OCI-LY3 (cell line): Measurements from ENCODE around the gene ANKRD27.

Experiments used
- H2AFZ ChIP-seq: fragments of 200-600, 300-600 bp; shearing (Covaris generic); 2 replicates; pipeline ENCODE4 v1.6.0; 2014; ENCODE audit warnings: antibody characterized with exemption, low read depth, low read length
- H3K27ac ChIP-seq: fragments of 200-600, 300-600 bp; sonication (generic); 2 replicates; pipeline ENCODE4 v1.5.1; 2014; ENCODE audit warnings: mild to moderate bottlenecking, low read length, moderate library complexity, mixed read lengths
- H3K27me3 ChIP-seq: fragments of 200-600, 300-600 bp; sonication (generic); 2 replicates; pipeline ENCODE4 v1.6.1; 2014; ENCODE audit warnings: low read depth, low read length, mixed read lengths
- H3K36me3 ChIP-seq: fragments of 200-600, 300-600 bp; sonication (generic); replicated peaks from 2 replicates; pipeline ENCODE3; 2014; ENCODE audit warnings: low read depth, low read length, mixed read lengths
- H3K4me1 ChIP-seq: fragments of 300-600, 200-600 bp; sonication (generic); 2 replicates; pipeline ENCODE4 v1.6.1; 2014; ENCODE audit warnings: low read length, mixed read lengths
- H3K4me2 ChIP-seq: fragments of 200-600, 300-600 bp; sonication (generic); 2 replicates; pipeline ENCODE4 v1.6.1; 2014; ENCODE audit warnings: low read length, mixed read lengths
- H3K4me3 ChIP-seq: fragments of 300-600, 200-600 bp; sonication (generic); 2 replicates; pipeline ENCODE4 v1.5.1; 2014; ENCODE audit warnings: antibody characterized with exemption, mild to moderate bottlenecking, low read length, moderate library complexity
- H3K79me2 ChIP-seq: fragments of 300-600, 200-600 bp; shearing (Covaris generic); 2 replicates; pipeline ENCODE4 v1.6.1; 2014; ENCODE audit warnings: mild to moderate bottlenecking, low read length, mixed read lengths
- H3K9ac ChIP-seq: fragments of 300-600, 200-600 bp; shearing (Covaris generic); 2 replicates; pipeline ENCODE4 v1.6.0; 2014; ENCODE audit warnings: mild to moderate bottlenecking, low read length, moderate library complexity
- H3K9me3 ChIP-seq: fragments of 200-600, 300-600 bp; shearing (Covaris generic); 2 replicates; pipeline ENCODE4 v1.6.1; 2014; ENCODE audit warnings: low read length, mixed read lengths; ENCODE audit not compliant: insufficient read depth
- H4K20me1 ChIP-seq: fragments of 200-600, 300-600 bp; sonication (generic); 2 replicates; pipeline ENCODE4 v1.6.1; 2016; ENCODE audit warnings: low read length, mixed read lengths; ENCODE audit not compliant: insufficient read depth
- EZH2phosphoT487 ChIP-seq: fragments of 200-600 bp; shearing (Covaris generic); IDR thresholded peaks from 2 replicates; pipeline ENCODE4 v1.6.1; 2018; ENCODE audit warnings: antibody characterized with exemption, mixed run types, low read depth
- TF ChIP-seq, protein P1 (sequence below): fragments of 200-600, 300-600 bp; sonication (generic); IDR thresholded peaks from 2 replicates; pipeline ENCODE4 v1.5.1; 2014; ENCODE audit warnings: antibody characterized with exemption, low read length, low read depth

The ANKRD27 gene

DNA sequence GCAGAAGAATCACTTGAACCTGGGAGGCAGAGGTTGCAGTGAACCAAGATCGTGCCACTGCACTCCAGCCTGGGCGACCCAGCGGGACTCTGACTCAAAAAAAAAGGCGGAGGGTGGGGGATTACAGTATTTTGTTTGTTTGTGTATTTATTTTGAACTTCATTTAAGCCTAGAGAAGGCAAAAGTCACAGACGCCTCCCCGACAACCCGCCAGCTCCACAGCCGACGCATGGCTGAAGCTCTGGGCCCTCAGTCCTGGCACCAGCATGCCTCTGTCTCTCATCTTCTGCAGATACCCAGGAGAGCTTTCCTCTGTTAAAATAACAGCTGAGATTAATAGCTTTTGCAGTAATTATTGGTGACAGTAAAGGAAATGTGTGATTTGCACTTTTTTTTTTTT, 111.2 kb downstream of the ANKRD27 start:
- H3K9me3 ChIP-seq, result no peaks in the 10 kb centered on the region
- H4K20me1 ChIP-seq, result no peaks in the 10 kb centered on the region
- TF ChIP-seq, protein P1, sequence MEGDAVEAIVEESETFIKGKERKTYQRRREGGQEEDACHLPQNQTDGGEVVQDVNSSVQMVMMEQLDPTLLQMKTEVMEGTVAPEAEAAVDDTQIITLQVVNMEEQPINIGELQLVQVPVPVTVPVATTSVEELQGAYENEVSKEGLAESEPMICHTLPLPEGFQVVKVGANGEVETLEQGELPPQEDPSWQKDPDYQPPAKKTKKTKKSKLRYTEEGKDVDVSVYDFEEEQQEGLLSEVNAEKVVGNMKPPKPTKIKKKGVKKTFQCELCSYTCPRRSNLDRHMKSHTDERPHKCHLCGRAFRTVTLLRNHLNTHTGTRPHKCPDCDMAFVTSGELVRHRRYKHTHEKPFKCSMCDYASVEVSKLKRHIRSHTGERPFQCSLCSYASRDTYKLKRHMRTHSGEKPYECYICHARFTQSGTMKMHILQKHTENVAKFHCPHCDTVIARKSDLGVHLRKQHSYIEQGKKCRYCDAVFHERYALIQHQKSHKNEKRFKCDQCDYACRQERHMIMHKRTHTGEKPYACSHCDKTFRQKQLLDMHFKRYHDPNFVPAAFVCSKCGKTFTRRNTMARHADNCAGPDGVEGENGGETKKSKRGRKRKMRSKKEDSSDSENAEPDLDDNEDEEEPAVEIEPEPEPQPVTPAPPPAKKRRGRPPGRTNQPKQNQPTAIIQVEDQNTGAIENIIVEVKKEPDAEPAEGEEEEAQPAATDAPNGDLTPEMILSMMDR, result no peak
- TF ChIP-seq EZH2phosphoT487, result no peak
- H3K79me2 ChIP-seq, result no peaks in the 10 kb centered on the region
- H3K36me3 ChIP-seq, result no peaks in the 10 kb centered on the region
- H3K4me1 ChIP-seq, result no peaks in the 10 kb centered on the region
- no peaks in the 10 kb centered on the region for H3K27me3 ChIP-seq
- no peak overlapping the region for H3K27ac ChIP-seq
- H3K4me2 ChIP-seq, result no peak overlapping the region
- H2AFZ ChIP-seq, result no peak overlapping the region
- no peak overlapping the region for H3K4me3 ChIP-seq
- H3K9ac ChIP-seq, result no peak overlapping the region

DNA sequence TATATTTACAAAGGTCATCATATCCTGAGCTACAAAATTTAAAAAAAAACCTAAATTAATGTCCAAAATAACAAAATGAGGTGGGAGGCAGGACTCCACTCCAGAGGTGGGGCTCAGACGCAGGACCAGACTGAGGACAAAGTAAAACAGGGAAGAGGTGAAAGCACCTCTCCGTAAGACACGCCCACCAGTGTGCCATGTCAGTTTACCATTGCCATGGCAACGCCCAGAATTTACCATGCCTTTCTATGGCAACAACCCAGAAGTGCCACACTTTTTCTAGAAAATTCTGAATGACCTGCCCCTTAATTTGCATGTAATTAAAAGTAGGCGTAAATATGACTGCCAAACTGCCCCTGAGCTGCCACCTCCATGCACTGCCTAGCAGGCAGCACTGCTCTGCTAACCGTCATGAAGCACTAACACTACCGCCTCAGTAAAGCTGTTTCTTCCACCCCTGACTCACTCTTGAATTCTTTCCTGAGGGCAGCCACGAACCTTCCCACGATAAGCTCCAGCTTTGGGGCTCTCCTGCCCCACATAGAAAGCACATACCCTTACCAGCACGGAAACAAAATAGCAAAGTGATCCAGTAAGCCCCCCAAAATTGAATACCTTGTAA, 116.3 kb downstream of the ANKRD27 start:
- TF ChIP-seq, protein P1, result no peak
- Histone ChIP-seq H3K27ac (no peak overlapping the region), H3K27me3 (peaks cover 12% of the 10 kb centered on the region; the same call in 1 of the 2 replicates), H3K36me3 (no peaks in the 10 kb centered on the region), H3K9me3 (no peaks in the 10 kb centered on the region), H3K9ac (no peak overlapping the region), H3K4me2 (no peak overlapping the region), H4K20me1 (no peaks in the 10 kb centered on the region), H3K4me3 (no peak overlapping the region), H3K79me2 (no peaks in the 10 kb centered on the region), H3K4me1 (no peaks in the 10 kb centered on the region), H2AFZ (no peak overlapping the region)

DNA sequence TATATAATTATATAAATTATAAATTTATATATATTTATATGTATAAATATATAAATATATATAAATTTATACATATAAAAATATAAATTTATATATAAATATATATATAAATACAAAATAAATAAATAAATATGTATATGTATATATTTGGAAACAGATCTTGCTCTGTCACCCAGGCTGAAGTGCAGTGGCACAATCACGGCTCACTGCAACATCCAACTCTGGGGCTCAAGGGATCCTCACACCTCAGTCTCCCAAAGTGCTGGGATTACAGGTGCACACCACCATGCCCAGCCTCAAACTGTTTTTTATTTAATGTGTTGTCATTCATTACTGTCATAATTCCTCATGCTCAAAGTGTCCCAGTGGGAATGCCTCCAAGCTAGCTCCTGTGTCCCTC, 119.2 kb downstream of the ANKRD27 start:
- TF ChIP-seq EZH2phosphoT487, result no peak
- no peak overlapping the region for H3K4me2 ChIP-seq

GRCh38 chr19:32550666-32551065, 124.3 kb downstream of the ANKRD27 start:
- Histone ChIP-seq H3K9me3 (no peaks in the 10 kb centered on the region), H3K36me3 (no peaks in the 10 kb centered on the region), H3K27ac (no peak overlapping the region), H3K27me3 (no peaks in the 10 kb centered on the region), H3K79me2 (no peaks in the 10 kb centered on the region), H3K4me3 (no peak overlapping the region), H4K20me1 (no peaks in the 10 kb centered on the region), H3K4me2 (no peak overlapping the region), H2AFZ (no peak overlapping the region), H3K9ac (no peak overlapping the region), H3K4me1 (no peaks in the 10 kb centered on the region)
- TF ChIP-seq, protein P1, result no peak
- no peak for TF ChIP-seq EZH2phosphoT487

More for the DNA sequence above, 119.2 kb downstream of the ANKRD27 start:
- Histone ChIP-seq H3K27ac (no peak overlapping the region), H3K4me1 (no peaks in the 10 kb centered on the region), H4K20me1 (no peaks in the 10 kb centered on the region), H3K9me3 (no peaks in the 10 kb centered on the region), H3K79me2 (no peaks in the 10 kb centered on the region), H3K27me3 (peaks cover 12% of the 10 kb centered on the region; the same call in 1 of the 2 replicates), H3K36me3 (no peaks in the 10 kb centered on the region), H2AFZ (no peak overlapping the region), H3K9ac (no peak overlapping the region), H3K4me3 (no peak overlapping the region)
